Peyer's patch (tissue), 4 donors: ENCODE data around the gene RSAD2. TPM values are rescaled to one million over a fixed set of nuclear protein-coding genes. Genes with fewer than 3 reads are reported as not detected.

Experiments used
- DNase-seq, 3 donors: peaks; one replicate each; pipeline ENCODE4 v3.0.0-alpha.2; 2017 to 2019
- H3K27ac ChIP-seq, 4 donors: fragments of 200-600 bp; sonication (generic); one replicate each; pipeline ENCODE4 v1.5.1; 2016 to 2019
- H3K27me3 ChIP-seq, 2 donors: fragments of 200-600 bp; sonication (generic); one replicate each; pipeline ENCODE4 v1.5.1; 2019
- H3K36me3 ChIP-seq, 3 donors: fragments of 200-600 bp; sonication (generic); one replicate each; pipeline ENCODE4 v1.5.1; 2016 to 2019
- H3K4me1 ChIP-seq, 4 donors: fragments of 200-600 bp; sonication (generic); one replicate each; pipeline ENCODE4 v1.5.1; 2016 to 2019
- H3K4me3 ChIP-seq, 4 donors: fragments of 200-600 bp; sonication (generic); 1 replicate in 3 of 4; 2 replicates in 1 of 4; pipeline ENCODE4 v1.5.1; 2016 to 2019; ENCODE audit warnings: mild to moderate bottlenecking in 1 of 4
- H3K9me3 ChIP-seq, 4 donors: fragments of 200-600 bp; sonication (generic); one replicate each; pipeline ENCODE4 v1.5.1; 2016 to 2019; ENCODE audit warnings: mild to moderate bottlenecking in 1 of 4
- CTCF ChIP-seq, 6 experiments: fragments of 450-650 bp in 4 of 6; fragments of 200-600 bp in 2 of 6; sonication (generic) in 1 of 6; IDR thresholded peaks; one replicate each; pipeline ENCODE4 v1.5.1; 2017 to 2019; ENCODE audit warnings: antibody characterized with exemption in 6 of 6, mild to moderate bottlenecking in 3 of 6, moderate library complexity in 1 of 6
- POLR2A ChIP-seq, 2 donors: fragments of 450-650 bp; IDR thresholded peaks; one replicate each; pipeline ENCODE4 v1.5.1; 2017; ENCODE audit warnings: antibody characterized with exemption in 2 of 2, mild to moderate bottlenecking in 2 of 2, moderate library complexity in 2 of 2
- total RNA-seq, 4 donors: library from RNA; depleted of rRNA; stranded (reverse); fragments of >200 nt; gene quantifications; one replicate each; pipeline ENCODE4 v1.1.0, GENCODE V29; 2016

Gene RSAD2
- total RNA-seq, 4 donors from 2014 or later: 1.2 to 5.8 (median 2.2) TPM

DNA sequence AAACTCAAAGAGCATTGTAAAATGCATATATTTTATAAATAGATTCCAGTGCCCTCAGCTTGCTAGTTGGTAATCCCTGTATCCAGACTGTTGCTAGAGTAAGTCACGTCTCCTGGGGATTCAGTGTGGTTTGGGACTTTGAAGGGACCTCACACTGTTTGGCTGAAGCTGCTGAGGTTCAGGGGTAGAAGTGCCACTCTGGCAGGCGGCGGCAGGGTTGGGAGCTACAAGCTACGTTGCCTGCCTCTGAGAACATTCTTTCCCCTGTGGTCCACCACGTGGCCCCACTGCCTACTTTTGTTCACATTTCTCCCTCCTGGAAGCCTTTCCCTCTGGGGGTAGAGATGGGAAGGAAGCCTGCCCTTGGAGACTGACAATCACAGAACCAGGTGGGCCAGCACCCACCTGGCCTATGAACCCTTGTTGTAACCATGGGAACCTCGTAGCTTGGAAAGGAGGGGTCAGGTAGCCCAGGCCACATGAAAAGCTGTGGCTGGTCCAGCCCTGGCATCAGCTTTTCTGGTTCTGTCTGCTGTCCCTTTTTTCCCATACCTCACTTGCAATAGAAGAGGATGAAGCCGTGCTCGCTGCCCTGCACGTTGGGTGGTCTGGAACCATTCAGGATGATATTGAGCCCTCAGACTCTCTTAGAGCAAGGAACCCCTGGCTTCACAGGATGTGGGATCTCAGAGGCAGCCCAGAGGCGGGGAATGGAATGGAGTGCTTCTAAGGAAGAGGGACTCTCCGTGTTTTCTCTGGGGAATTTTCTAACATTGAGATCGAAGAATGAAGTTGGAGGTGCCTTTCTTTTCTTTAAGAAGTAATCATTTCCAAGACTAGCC lies 42.5 kb downstream of the RSAD2 start:
- Histone ChIP-seq H3K36me3 (no peaks in the 10 kb centered on the region), H3K9me3 (peaks cover 0 to 3% (median 0%) of the 10 kb centered on the region in 4 donors), H3K4me1 (peaks cover 0 to 10% (median 0%) of the 10 kb centered on the region in 4 donors), H3K4me3 (no peak overlapping the region), H3K27ac (no peak overlapping the region), H3K27me3 (no peaks in the 10 kb centered on the region)
- no peak for DNase-seq
- TF ChIP-seq POLR2A (IDR thresholded peaks at IDR 0.05) (no peak), CTCF (IDR thresholded peaks at IDR 0.05) (no peak)

GRCh38 chr2:6920743-6921064 lies 43.1 kb downstream of the RSAD2 start:
- Histone ChIP-seq H3K27me3 (no peaks in the 10 kb centered on the region), H3K4me3 (no peak overlapping the region), H3K36me3 (no peaks in the 10 kb centered on the region), H3K27ac (no peak overlapping the region), H3K9me3 (peaks cover 0 to 3% (median 0%) of the 10 kb centered on the region in 4 donors), H3K4me1 (peaks cover 0 to 10% (median 0%) of the 10 kb centered on the region in 4 donors)
- TF ChIP-seq POLR2A (IDR thresholded peaks at IDR 0.05): no peak
- TF ChIP-seq CTCF (IDR thresholded peaks at IDR 0.05): no peak
- no peak for DNase-seq

- no peak for TF ChIP-seq POLR2A (IDR thresholded peaks at IDR 0.05)
- TF ChIP-seq CTCF (IDR thresholded peaks at IDR 0.05): no peak
- no peaks in the 10 kb centered on the region for H3K27me3 ChIP-seq
- peaks cover 0 to 3% (median 0%) of the 10 kb centered on the region in 4 donors for H3K9me3 ChIP-seq
- no peaks in the 10 kb centered on the region for H3K36me3 ChIP-seq
- peaks cover 0 to 10% (median 0%) of the 10 kb centered on the region in 4 donors for H3K4me1 ChIP-seq
- H3K4me3 ChIP-seq: no peak overlapping the region
- no peak for DNase-seq
- no peak overlapping the region for H3K27ac ChIP-seq
These were observed 43.8 kb downstream of the RSAD2 start for GRCh38 chr2:6921321-6921922.

DNA sequence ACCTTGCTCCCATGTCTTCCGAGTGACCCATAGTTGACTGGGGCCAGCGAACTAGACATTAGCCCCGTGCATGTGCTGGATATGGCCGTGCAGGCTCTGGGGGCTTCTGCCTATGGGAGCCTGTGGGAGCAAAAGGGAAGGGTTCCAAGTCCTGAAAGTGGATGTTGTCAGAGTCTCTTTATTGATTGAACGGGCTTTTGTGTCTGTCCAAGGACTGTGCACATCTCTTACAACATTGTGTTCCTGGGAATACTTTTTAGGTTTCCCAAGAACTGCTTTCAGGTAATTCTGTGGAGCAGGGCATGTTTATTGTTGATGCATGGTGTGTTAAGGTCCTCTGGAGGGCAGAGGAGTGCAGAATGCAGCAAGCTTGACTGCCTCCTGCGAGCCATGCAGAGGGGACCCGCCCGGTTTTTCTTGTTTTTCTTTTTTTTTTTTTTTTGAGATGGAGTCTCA lies 44.7 kb downstream of the RSAD2 start:
- TF ChIP-seq CTCF (IDR thresholded peaks at IDR 0.05) (no peak), POLR2A (IDR thresholded peaks at IDR 0.05) (no peak)

GRCh38 chr2:6923319-6923718 lies 45.7 kb downstream of the RSAD2 start:
- Histone ChIP-seq H3K4me1 (no peaks in the 10 kb centered on the region), H3K36me3 (no peaks in the 10 kb centered on the region), H3K4me3 (no peak overlapping the region), H3K27ac (no peak overlapping the region), H3K27me3 (no peaks in the 10 kb centered on the region), H3K9me3 (peaks cover 0 to 3% (median 0%) of the 10 kb centered on the region in 4 donors)
- TF ChIP-seq CTCF (IDR thresholded peaks at IDR 0.05): no peak
- TF ChIP-seq POLR2A (IDR thresholded peaks at IDR 0.05): no peak
- no peak for DNase-seq

More for the DNA sequence above, 44.7 kb downstream of the RSAD2 start:
- peaks cover 0 to 5% (median 0%) of the 10 kb centered on the region in 4 donors for H3K4me1 ChIP-seq
- no peak for DNase-seq
- peaks cover 0 to 3% (median 0%) of the 10 kb centered on the region in 4 donors for H3K9me3 ChIP-seq
- H3K27me3 ChIP-seq: no peaks in the 10 kb centered on the region
- H3K36me3 ChIP-seq: no peaks in the 10 kb centered on the region
- no peak overlapping the region for H3K27ac ChIP-seq
- no peak overlapping the region for H3K4me3 ChIP-seq
